ENCODE data around the gene TFAP2A. TPM values are rescaled to one million over a fixed set of nuclear protein-coding genes. Genes with fewer than 3 reads are reported as not detected.

Gene TFAP2A
- total RNA-seq, 4 donors from 2014 or later = 0.40 to 0.78 TPM; not detected in 2

- 9% methylated on average over 10 of the region's 10 CpGs for WGBS, 2 donors
- intact Hi-C loops (cut with DNase I) = no loop called here
- Histone ChIP-seq H3K36me3 (no peaks in the 10 kb centered on the region), H3K9me3 (no peaks in the 10 kb centered on the region), H3K4me1 (no peaks in the 10 kb centered on the region), H3K4me3 (replicated peaks in 1 of 3) (no peak overlapping the region), H3K27me3 (peaks cover 56% of the 10 kb centered on the region), H3K27ac (no peak overlapping the region)
- DNase-seq = no peak
- TF ChIP-seq CTCF (IDR thresholded peaks at IDR 0.05) (no peak), POLR2A (IDR thresholded peaks at IDR 0.05) (no peak)
Measured at GRCh38 chr6:10391299-10391630, 23.6 kb downstream of the TFAP2A start.

- 7 to 10% methylated on average over 39 to 41 of the region's 41 CpGs for WGBS, 2 donors
- no peak for DNase-seq
- TF ChIP-seq POLR2A (IDR thresholded peaks at IDR 0.05) (no peak), CTCF (IDR thresholded peaks at IDR 0.05) (no peak)
- intact Hi-C loops (cut with DNase I) = no loop called here
- no peak overlapping the region for H3K4me3 ChIP-seq (replicated peaks in 1 of 3)
- H3K27ac ChIP-seq = no peak overlapping the region
- H3K36me3 ChIP-seq = no peaks in the 10 kb centered on the region
- peaks cover 57% of the 10 kb centered on the region for H3K27me3 ChIP-seq
- no peaks in the 10 kb centered on the region for H3K9me3 ChIP-seq
- no peaks in the 10 kb centered on the region for H3K4me1 ChIP-seq
Measured at GRCh38 chr6:10390495-10391298, 24.2 kb downstream of the TFAP2A start.

- H3K27me3 ChIP-seq = peaks cover 57% of the 10 kb centered on the region
- H3K9me3 ChIP-seq = no peaks in the 10 kb centered on the region
- WGBS, 2 donors = 10 to 13% methylated on average over 39 to 47 of the region's 47 CpGs
- H3K4me1 ChIP-seq = no peaks in the 10 kb centered on the region
- H3K4me3 ChIP-seq (replicated peaks in 1 of 3) = no peak overlapping the region
- H3K36me3 ChIP-seq = no peaks in the 10 kb centered on the region
- H3K27ac ChIP-seq = no peak overlapping the region
- TF ChIP-seq CTCF (IDR thresholded peaks at IDR 0.05) (no peak), POLR2A (IDR thresholded peaks at IDR 0.05) (no peak)
- DNase-seq = no peak
- intact Hi-C loops (cut with DNase I) = no loop called here
Measured at GRCh38 chr6:10389739-10390494, 25.0 kb downstream of the TFAP2A start.

GRCh38 chr6:10386756-10387654, 27.9 kb downstream of the TFAP2A start:
- H3K27me3 ChIP-seq = peaks cover 63% of the 10 kb centered on the region
- TF ChIP-seq CTCF (IDR thresholded peaks at IDR 0.05) (no peak), POLR2A (IDR thresholded peaks at IDR 0.05) (no peak)
- 10 to 22% methylated on average over 8 of the region's 8 CpGs for WGBS, 2 donors
- DNase-seq = no peak
- peaks cover 6 to 8% of the 10 kb centered on the region in 2 donors for H3K4me1 ChIP-seq
- H3K4me3 ChIP-seq (replicated peaks in 1 of 3) = no peak overlapping the region
- H3K9me3 ChIP-seq = no peaks in the 10 kb centered on the region
- intact Hi-C loops (cut with DNase I) = no loop called here
- no peaks in the 10 kb centered on the region for H3K36me3 ChIP-seq
- H3K27ac ChIP-seq = no peak overlapping the region

All from thyroid gland (tissue), 4 donors.